ENCODE results near the gene PHF19.

Gene PHF19

DNA sequence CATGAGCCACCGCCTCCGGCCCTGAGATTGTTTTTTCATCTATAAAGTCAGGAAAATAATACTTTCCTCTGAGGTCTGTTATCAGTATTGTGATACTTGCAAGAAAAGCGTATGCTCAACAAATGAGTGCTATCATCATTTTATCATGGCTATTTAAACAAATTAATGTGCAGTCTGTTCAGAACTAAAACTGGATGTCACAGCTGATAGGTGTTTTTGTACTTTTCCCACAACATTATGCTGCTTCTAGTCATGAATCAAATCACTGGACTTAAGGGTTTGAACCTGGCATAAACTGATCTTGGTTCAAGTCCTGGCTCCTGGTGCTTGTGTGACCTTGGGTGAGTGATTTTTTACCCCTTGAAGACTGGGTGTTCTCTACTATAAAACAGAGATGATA, 21.4 kb upstream of the PHF19 start:
- TF ChIP-seq, protein P1, sequence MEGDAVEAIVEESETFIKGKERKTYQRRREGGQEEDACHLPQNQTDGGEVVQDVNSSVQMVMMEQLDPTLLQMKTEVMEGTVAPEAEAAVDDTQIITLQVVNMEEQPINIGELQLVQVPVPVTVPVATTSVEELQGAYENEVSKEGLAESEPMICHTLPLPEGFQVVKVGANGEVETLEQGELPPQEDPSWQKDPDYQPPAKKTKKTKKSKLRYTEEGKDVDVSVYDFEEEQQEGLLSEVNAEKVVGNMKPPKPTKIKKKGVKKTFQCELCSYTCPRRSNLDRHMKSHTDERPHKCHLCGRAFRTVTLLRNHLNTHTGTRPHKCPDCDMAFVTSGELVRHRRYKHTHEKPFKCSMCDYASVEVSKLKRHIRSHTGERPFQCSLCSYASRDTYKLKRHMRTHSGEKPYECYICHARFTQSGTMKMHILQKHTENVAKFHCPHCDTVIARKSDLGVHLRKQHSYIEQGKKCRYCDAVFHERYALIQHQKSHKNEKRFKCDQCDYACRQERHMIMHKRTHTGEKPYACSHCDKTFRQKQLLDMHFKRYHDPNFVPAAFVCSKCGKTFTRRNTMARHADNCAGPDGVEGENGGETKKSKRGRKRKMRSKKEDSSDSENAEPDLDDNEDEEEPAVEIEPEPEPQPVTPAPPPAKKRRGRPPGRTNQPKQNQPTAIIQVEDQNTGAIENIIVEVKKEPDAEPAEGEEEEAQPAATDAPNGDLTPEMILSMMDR (conservative IDR thresholded peaks at IDR 0.05; ENCODE audit: control insufficient read depth, insufficient read depth, low read depth, low read length) = no peak
- no peak for DNase-seq (ENCODE audit: low read depth)
- no peak overlapping the region for H3K4me3 ChIP-seq (ENCODE audit: control insufficient read depth, low read depth, low read length)

DNA sequence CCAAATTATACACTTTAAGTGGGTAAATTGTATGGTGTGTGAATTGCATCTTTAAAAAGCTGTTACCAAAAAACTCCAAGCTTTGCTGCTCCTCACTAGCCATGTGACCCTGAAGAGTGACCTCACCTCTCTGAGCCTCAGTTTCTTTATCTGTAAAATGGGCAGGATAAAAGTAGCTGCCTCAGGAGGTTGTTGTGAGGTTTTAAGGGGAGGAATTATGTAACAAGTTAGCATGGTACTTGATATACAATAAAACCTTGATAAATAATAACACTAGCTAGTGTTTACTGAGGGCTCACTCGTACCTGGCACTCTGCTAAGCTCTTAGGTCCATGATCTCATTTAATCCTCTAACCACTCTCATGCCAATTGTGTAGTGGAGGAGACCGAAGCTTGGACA, 19.0 kb upstream of the PHF19 start:
- no peak for DNase-seq (ENCODE audit: low read depth)
- H3K4me3 ChIP-seq (ENCODE audit: control insufficient read depth, low read depth, low read length) = no peak overlapping the region
- TF ChIP-seq, protein P1 (conservative IDR thresholded peaks at IDR 0.05; ENCODE audit: control insufficient read depth, insufficient read depth, low read depth, low read length) = no peak

DNA sequence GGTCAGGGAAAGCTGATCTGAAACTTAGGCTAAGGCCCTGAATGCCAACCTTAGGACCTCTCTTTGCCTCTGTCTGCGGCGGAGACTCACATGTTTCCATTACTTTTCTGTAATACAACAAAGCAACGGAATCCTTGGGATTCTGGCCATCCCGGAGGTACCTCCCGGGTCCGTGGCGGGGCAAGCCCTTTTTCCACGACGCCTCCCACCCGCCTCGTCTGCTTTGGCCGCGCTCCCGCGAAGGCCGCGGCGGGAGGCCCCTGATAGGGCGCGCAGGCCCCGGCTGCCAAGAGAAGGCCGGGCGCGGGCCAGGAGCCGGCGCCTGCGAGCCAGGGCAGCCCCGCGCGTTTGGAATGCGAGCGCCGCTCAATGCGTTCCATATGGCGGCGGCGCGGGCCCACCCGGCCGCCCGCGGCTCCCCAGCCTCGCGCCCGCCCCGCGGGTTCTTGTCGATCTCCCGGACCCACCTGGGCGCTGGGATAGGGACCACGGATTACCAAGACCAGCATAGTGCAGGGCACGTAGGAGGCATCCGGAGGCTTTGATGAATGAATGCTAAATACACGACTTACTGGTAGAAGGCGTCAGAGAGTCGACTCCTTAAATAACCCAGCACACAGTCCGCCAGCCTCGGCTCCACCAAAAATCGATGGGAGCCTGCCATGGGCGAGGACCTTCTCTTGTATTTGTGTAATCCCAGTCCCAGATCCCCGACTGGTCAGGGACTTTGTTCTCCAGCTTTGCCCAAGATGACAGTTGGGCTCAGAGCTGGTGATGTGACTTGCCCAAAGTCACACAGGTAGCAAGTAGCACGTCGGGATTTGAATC, 17.5 kb upstream of the PHF19 start:
- TF ChIP-seq, protein P1 (conservative IDR thresholded peaks at IDR 0.05; ENCODE audit: control insufficient read depth, insufficient read depth, low read depth, low read length) = no peak
- DNase-seq (ENCODE audit: low read depth) = peak; percentile 28
- H3K4me3 ChIP-seq (ENCODE audit: control insufficient read depth, low read depth, low read length) = no peak overlapping the region

DNA sequence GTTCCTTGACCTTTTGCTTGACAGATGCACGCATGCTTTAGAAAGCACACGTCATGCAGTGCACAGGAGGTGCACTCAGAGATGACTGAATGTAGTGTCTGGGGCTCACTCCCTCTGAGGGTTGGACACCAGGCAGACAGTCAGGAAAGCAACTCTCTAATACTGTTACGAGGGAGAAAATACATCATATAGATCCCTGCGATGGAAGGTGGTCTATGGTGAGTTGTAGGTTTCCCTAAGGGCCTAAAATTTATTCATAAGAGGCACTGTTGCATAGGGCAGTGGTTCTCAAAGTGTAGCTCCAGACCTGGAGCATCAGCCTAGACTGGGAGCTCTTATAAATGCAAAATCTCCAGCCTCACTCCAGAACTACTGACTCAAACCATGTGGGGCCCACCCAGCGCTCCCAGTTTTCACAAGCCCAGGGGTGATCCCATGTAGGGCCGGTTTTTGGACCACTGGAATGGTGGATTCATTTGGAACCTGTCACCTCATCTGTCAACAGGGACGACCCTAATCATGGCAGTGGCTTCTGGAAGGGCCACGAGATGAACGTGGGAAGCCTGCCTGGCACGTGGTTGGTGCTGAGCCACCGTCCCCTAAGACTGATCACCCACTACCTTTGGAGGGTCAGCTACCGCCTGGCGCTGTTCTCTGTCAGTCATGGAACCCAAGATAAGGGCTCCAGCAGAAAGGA, 16.8 kb upstream of the PHF19 start:
- no peak overlapping the region for H3K4me3 ChIP-seq (ENCODE audit: control insufficient read depth, low read depth, low read length)
- TF ChIP-seq, protein P1 (conservative IDR thresholded peaks at IDR 0.05; ENCODE audit: control insufficient read depth, insufficient read depth, low read depth, low read length) = no peak
- DNase-seq (ENCODE audit: low read depth) = peak; percentile 25

DNA sequence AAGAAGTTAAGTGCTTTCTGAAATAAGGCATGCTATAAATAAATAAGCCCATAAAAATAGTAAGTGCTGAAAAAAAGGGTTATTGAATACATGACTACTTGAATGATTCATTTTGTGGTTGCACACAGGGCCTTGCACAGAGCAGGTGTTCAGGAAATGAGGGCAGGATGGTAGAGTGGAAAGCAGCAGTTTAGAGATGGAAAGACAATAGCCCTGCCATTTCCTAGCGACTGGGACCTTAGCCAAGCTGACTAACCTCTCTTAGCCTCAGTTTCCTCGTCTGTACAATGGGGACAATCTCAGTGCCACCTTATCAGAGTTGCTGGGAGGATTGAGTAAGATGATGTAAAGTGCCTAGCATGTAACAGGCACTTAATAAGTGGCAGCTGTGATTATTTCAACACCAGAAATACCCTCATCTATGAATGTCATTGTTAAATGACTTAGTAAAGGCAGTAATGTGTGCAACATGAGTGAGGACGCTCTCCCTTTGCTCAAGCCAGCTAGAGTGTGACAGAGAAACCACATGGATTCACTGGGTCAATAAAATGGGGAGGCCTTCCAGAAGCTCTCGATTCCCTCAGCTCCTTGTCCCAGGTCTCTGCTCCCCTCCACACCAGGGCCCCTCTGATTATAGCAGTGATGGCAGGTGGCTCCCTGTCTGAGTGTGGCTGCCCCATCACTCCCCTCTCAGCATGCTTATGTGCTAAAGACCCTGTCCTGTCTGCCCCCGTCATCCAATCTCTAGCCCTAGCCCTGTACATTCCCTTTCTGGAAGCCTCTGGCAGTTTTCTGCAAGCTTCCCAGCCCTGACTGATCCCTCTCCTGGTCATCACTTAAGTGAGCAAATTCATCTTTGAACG, 16.0 kb upstream of the PHF19 start:
- TF ChIP-seq, protein P1 (conservative IDR thresholded peaks at IDR 0.05; ENCODE audit: control insufficient read depth, insufficient read depth, low read depth, low read length) = no peak
- H3K4me3 ChIP-seq (ENCODE audit: control insufficient read depth, low read depth, low read length) = no peak overlapping the region
- peak; percentile 87 for DNase-seq (ENCODE audit: low read depth)

All from fibroblast of mammary gland (primary cell).